Neutrophil (primary cell): Measurements from ENCODE around the gene SREBF2.

Experiments used
- H3K27ac ChIP-seq: fragments of 200-600 bp; sonication (generic); 2 replicates; pipeline ENCODE4 v1.5.1; 2016; ENCODE audit warnings: mild to moderate bottlenecking, moderate library complexity
- H3K27me3 ChIP-seq: fragments of 200-600 bp; sonication (generic); 2 replicates; pipeline ENCODE4 v1.6.0; 2016; ENCODE audit warnings: mild to moderate bottlenecking
- H3K36me3 ChIP-seq: fragments of 200-600 bp; sonication (generic); 2 replicates; pipeline ENCODE4 v1.5.1; 2017
- H3K4me1 ChIP-seq, 2 experiments: fragments of 200-600 bp in 1 of 2; sonication (generic) in 1 of 2; 1 replicate in 1 of 2; 2 replicates in 1 of 2; pipeline versions ENCODE4 v1.5.1 to v1.6.1; 2013 to 2016; ENCODE audit warnings: low read depth in 1 of 2, low read length in 1 of 2, mild to moderate bottlenecking in 1 of 2, moderate library complexity in 1 of 2; ENCODE audit not compliant: control insufficient read depth in 1 of 2, insufficient read depth in 1 of 2
- H3K4me3 ChIP-seq, 2 experiments: fragments of 200-600 bp in 1 of 2; sonication (generic) in 1 of 2; 1 replicate in 1 of 2; 2 replicates in 1 of 2; pipeline ENCODE4 v1.5.1; 2013 to 2016; ENCODE audit warnings: low read depth in 1 of 2, low read length in 1 of 2, mild to moderate bottlenecking in 1 of 2, moderate library complexity in 1 of 2
- H3K9me3 ChIP-seq: fragments of 200-600 bp; sonication (generic); 2 replicates; pipeline ENCODE4 v1.5.1; 2016
- CTCF ChIP-seq: fragments of 200-600 bp; sonication (generic); IDR thresholded peaks from 2 replicates; pipeline ENCODE4 v1.5.1; 2016; ENCODE audit warnings: antibody characterized with exemption

SREBF2 gene

GRCh38 chr22:41932353-41932752, 99.4 kb downstream of the SREBF2 start:
- H3K27ac ChIP-seq: no peak overlapping the region
- no peaks in the 10 kb centered on the region for H3K4me1 ChIP-seq
- H3K27me3 ChIP-seq: peaks cover 22% of the 10 kb centered on the region
- no peak for TF ChIP-seq CTCF
- H3K36me3 ChIP-seq: peaks cover 9% of the 10 kb centered on the region
- H3K9me3 ChIP-seq: no peaks in the 10 kb centered on the region
- no peak overlapping the region for H3K4me3 ChIP-seq

- TF ChIP-seq CTCF: no peak
- Histone ChIP-seq H3K27me3 (peaks cover 10% of the 10 kb centered on the region), H3K9me3 (no peaks in the 10 kb centered on the region), H3K27ac (no peak overlapping the region), H3K4me3 (no peak overlapping the region), H3K36me3 (peaks cover 16% of the 10 kb centered on the region), H3K4me1 (no peaks in the 10 kb centered on the region)
Measured at GRCh38 chr22:41933411-41934177, 100.7 kb downstream of the SREBF2 start.

- Histone ChIP-seq H3K36me3 (peaks cover 23% of the 10 kb centered on the region), H3K4me3 (no peak overlapping the region), H3K27me3 (peaks cover 1% of the 10 kb centered on the region), H3K4me1 (no peaks in the 10 kb centered on the region), H3K27ac (no peak overlapping the region), H3K9me3 (no peaks in the 10 kb centered on the region)
- no peak for TF ChIP-seq CTCF
Measured at GRCh38 chr22:41934284-41935014, 101.5 kb downstream of the SREBF2 start.

GRCh38 chr22:41935015-41935351, 102.1 kb downstream of the SREBF2 start:
- no peak overlapping the region for H3K27ac ChIP-seq

GRCh38 chr22:41935509-41935908, 102.6 kb downstream of the SREBF2 start:
- Histone ChIP-seq H3K27me3 (no peaks in the 10 kb centered on the region), H3K4me3 (no peak overlapping the region), H3K27ac (no peak overlapping the region), H3K9me3 (no peaks in the 10 kb centered on the region), H3K36me3 (peaks cover 23% of the 10 kb centered on the region), H3K4me1 (no peaks in the 10 kb centered on the region)
- no peak for TF ChIP-seq CTCF

More at GRCh38 chr22:41935015-41935351, 102.1 kb downstream of the SREBF2 start:
- Histone ChIP-seq H3K27me3 (no peaks in the 10 kb centered on the region), H3K36me3 (peaks cover 23% of the 10 kb centered on the region), H3K4me1 (no peaks in the 10 kb centered on the region), H3K4me3 (no peak overlapping the region), H3K9me3 (no peaks in the 10 kb centered on the region)
- TF ChIP-seq CTCF: no peak
